GM10266 (cell line): Measurements from ENCODE around the gene CRIP2.

Experiments
- DNase-seq: peaks from one replicate; pipeline ENCODE4 v3.0.0; 2012; ENCODE audit errors: extremely low spot score
- TF ChIP-seq, protein P1 (sequence below): IDR thresholded peaks from 2 replicates; pipeline ENCODE4 v1.5.1; 2012; ENCODE audit warnings: mild to moderate bottlenecking, low read depth; ENCODE audit not compliant: control insufficient read depth, insufficient read depth; ENCODE audit errors: missing control alignments

CRIP2 gene

DNA sequence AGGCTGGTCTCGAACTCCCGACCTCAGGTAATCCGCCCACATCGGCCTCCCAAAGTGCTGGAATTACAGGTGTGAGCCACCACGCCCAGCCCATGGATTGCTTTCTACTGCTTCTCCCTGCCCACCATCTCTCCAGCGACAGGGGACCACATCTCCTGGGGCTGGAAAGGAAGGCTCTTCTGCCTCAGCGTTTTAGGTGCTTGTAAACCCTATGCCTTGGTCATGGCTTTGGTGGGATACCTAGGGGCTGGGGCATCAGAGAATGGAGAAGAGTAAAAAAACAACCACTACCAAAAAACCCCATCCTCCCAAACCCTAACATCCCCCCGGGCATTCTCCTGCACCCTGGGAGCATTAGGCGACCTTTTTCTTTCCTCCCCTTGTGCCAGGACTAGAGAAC is 50.7 kb downstream of the CRIP2 start:
- DNase-seq = peak; percentile 41
- TF ChIP-seq, protein P1, sequence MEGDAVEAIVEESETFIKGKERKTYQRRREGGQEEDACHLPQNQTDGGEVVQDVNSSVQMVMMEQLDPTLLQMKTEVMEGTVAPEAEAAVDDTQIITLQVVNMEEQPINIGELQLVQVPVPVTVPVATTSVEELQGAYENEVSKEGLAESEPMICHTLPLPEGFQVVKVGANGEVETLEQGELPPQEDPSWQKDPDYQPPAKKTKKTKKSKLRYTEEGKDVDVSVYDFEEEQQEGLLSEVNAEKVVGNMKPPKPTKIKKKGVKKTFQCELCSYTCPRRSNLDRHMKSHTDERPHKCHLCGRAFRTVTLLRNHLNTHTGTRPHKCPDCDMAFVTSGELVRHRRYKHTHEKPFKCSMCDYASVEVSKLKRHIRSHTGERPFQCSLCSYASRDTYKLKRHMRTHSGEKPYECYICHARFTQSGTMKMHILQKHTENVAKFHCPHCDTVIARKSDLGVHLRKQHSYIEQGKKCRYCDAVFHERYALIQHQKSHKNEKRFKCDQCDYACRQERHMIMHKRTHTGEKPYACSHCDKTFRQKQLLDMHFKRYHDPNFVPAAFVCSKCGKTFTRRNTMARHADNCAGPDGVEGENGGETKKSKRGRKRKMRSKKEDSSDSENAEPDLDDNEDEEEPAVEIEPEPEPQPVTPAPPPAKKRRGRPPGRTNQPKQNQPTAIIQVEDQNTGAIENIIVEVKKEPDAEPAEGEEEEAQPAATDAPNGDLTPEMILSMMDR = no peak

- TF ChIP-seq, protein P1 = no peak
- DNase-seq = peak; percentile 84
Measured at GRCh38 chr14:105525861-105526775, 51.5 kb downstream of the CRIP2 start, which contains the start of gene TMEM121. TMEM121 (plus strand) TSS chr14:105526583; CDS start chr14:105528835, 2,252 bp downstream.

DNA sequence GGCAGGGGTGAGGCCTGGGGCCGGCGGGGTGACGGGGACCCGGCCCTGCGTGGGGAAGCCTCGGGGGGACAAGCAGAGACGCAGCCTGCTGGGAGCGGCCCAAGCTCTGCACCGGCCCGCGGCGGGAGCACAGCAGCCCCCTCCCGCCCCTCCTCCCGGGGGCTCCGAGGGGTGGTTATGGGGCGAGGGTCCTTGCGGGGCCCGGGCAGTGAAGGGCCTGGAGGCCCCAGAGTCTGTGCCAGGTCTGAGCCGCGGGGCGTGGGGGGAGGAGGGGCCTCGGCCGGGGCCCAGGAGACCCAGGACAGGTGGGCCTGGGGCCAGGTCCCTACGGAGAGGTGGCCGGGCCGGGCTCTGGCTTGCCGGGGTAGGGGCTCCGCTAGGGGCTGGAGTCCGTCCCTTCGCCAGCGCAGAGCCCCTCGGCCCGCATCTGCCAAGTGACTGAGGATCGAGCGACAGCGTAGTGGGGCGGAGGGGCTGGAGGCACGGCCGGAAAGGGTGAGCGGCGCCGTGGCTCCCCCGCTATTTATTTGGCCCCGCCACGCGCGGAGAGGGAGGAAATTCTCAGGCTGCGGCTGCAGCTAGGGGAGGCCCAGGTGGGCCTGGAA is 52.3 kb downstream of the CRIP2 start:
- TF ChIP-seq, protein P1 = no peak
- DNase-seq = peak; percentile 53

- peak; percentile 46 for DNase-seq
- TF ChIP-seq, protein P1 = no peak
Measured at GRCh38 chr14:105527381-105527825, 52.8 kb downstream of the CRIP2 start.

DNA sequence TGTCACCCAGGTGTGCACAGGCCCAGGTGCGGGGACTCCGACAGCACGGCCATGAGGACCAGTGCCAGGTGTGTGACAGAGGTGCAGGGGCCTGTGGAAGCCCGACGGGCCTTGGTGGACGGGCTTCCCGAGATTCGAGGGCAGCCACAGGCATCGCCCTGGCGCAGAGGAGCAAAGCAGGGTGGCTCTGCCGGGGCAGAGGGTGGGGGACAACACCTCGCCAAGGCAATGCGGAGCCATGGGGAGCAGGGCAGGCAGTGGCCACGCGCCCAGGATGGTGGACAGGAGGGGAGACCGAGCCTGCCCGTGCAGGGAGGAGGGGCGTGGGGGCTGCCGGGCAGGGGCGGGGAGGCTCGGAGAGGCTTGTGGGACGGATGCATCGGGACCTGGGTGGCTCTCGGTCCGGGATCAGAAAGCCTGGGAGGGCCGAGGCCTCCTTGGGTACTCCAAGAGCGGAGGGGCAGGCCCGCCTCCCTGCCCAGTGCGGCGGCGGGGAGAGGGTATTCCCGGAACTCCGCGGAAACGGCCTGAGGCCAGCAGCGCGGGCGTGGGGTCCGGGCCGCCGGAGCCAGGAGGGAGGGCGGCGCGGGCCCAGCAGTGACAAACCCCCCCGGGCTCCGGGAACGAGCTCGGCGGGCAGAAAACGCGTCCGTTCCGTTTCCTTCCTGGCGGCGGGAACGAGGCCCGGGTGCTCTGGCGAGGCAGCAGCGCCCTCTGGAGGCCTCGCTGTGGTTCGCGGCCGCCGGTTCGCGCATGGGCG is 53.4 kb downstream of the CRIP2 start:
- TF ChIP-seq, protein P1 = peak; percentile 98
- DNase-seq = peak; percentile 97

DNA sequence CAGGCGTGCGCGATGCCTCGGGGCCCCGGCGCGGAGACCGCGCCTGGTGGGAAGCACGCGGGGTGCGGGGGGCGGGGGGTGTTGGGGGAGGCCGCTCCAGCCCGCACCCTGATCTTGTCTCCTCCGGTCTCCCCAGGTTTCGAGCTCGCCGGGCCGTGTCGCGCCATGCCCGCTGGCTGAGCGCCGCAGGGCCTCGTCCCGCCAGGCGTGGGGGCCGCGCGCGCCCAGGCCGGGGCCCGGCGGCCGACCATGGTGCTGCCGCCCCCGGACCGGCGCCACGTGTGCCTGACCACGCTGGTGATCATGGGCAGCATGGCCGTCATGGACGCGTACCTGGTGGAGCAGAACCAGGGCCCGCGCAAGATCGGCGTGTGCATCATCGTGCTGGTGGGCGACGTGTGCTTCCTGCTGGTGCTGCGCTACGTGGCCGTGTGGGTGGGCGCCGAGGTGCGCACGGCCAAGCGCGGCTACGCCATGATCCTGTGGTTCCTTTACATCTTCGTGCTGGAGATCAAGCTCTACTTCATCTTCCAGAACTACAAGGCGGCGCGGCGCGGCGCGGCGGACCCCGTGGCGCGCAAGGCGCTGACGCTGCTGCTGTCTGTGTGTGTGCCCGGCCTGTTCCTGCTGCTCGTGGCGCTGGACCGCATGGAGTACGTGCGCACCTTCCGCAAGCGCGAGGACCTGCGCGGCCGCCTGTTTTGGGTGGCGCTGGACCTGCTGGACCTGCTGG is 54.1 kb downstream of the CRIP2 start:
- peak; percentile 69 for DNase-seq
- TF ChIP-seq, protein P1 = no peak
